ENCODE results near the gene CEP164. TPM values are rescaled to one million over a fixed set of nuclear protein-coding genes. Genes with fewer than 3 reads are reported as not detected.

CEP164 gene
- total and polyA plus RNA-seq, 9 of the 15 experiments (the other 6 are each of a cell fraction or from before 2014, with no cell fraction given): 2.1 to 16.5 (median 10.4) TPM

DNA sequence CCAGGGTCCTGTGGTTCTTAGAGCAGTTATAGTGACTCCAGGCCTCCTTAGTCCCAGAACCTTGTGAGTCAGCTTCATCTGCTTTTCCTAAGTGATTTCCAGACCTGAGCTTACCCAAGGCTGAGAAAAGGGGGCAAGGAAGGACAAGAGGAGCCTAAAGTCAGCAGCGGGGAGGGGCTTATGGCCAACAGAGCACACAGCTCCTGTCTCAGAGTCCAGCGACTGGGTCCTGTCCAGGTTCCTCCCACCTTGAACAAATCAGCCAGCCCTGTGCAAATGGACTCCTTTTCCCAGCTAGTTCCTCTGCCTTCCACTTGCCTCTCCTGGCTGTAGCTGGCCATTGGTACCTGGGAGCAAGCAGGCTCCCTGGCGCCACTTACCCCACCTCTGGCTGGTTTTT, 22.5 kb upstream of the CEP164 start (continued):
- TF ChIP-seq CREB3L1 (IDR thresholded peaks at IDR 0.05; ENCODE audit: borderline replicate concordance, low read depth) (no peak), PBX2 (CRISPR knock-in tag; IDR thresholded peaks at IDR 0.05; ENCODE audit: low read depth) (no peak), PBX2 (tag; conservative IDR thresholded peaks at IDR 0.05; ENCODE audit: low read depth) (no peak)
- TF ChIP-seq, protein P1, sequence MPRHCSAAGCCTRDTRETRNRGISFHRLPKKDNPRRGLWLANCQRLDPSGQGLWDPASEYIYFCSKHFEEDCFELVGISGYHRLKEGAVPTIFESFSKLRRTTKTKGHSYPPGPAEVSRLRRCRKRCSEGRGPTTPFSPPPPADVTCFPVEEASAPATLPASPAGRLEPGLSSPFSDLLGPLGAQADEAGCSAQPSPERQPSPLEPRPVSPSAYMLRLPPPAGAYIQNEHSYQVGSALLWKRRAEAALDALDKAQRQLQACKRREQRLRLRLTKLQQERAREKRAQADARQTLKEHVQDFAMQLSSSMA (CRISPR knock-in tag; IDR thresholded peaks at IDR 0.05): no peak

DNA sequence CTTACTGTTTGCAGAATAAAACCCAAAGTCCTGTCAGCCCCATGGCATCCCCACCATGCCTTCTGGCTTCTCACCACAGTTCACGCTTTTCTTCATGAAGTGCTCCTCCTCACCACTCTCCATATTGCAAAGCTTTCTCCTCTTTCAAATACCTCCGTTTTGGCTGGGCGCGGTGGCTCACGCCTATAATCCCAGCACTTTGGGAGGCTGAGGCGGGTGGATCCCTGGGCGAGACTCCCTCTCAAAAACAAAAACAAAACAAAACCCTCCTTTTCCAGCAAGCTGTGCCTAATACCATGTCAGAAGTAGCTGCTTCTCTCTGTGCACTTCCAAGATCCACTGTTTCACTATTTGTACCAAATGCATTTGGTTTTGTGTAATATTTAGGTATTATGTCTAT, 18.3 kb upstream of the CEP164 start:
- in situ Hi-C loops (cut with MboI) (no loop called here), intact Hi-C loops (cut with micrococcal nuclease) (no loop called here)
- 16% methylated on average over 7 of the region's 7 CpGs for WGBS (ENCODE audit: insufficient coverage, low coverage, missing lambda C conversion rate)
- Histone ChIP-seq H3K9me1 (ENCODE audit: control insufficient read depth, insufficient read depth, low read length) (no peaks in the 10 kb centered on the region), H3K4me3 (no peak overlapping the region), H3K9ac (ENCODE audit: insufficient read depth in 1 of 2, low read depth in 2 of 2, low read length in 2 of 2) (no peak overlapping the region), H3K27ac (ENCODE audit: extremely low read depth, low read depth, low read length) (no peak overlapping the region), H3K79me2 (ENCODE audit: control insufficient read depth, insufficient read depth, low read length) (no peaks in the 10 kb centered on the region), H2AFZ (ENCODE audit: low read depth, low read length) (no peak overlapping the region), H4K20me1 (replicated peaks; ENCODE audit: control insufficient read depth, insufficient read depth, low read length) (peaks cover 3% of the 10 kb centered on the region; the same call in 1 of the 2 replicates), H3K27me3 (ENCODE audit: control insufficient read depth in 2 of 2, insufficient read depth in 2 of 2, low read length in 2 of 2) (peaks cover 18 to 50% of the 10 kb centered on the region in 2 experiments), H3K4me1 (replicated peaks in 1 of 2; ENCODE audit: control insufficient read depth in 2 of 2, insufficient read depth in 2 of 2, low read length in 2 of 2) (peaks cover 0 to under 1% of the 10 kb centered on the region in 2 experiments; a peak in 2 of 5 replicates), H3K4me2 (ENCODE audit: insufficient read depth, low read length) (no peak overlapping the region), H3K36me3 (ENCODE audit: control insufficient read depth, insufficient read depth, low read length) (no peaks in the 10 kb centered on the region), H3K9me3 (replicated peaks; ENCODE audit: control insufficient read depth, insufficient read depth, low read depth, low read length) (no peaks in the 10 kb centered on the region)
- CTCF ChIA-PET (ENCODE audit: low intra/inter-chr PET ratio): no interaction called here
- POLR2A ChIA-PET: interaction anchor here (0.7 to 1.8 kb wide), 2 partner anchors 19 to 138 kb away, joined by 3 to 5 read pairs; partner anchors contain the start of gene CEP164
- BruUV-seq (replicated peaks): no TSS peak
- ATAC-seq (no peak), FAIRE-seq (no peak), DNase-seq (ENCODE audit: extremely low read depth in 1 of 4, low spot score in 3 of 4) (no peak)
- TF ChIP-seq ZNF699 (CRISPR knock-in tag; IDR thresholded peaks at IDR 0.05; ENCODE audit: insufficient replicate concordance) (no peak), PTRF (tag; IDR thresholded peaks at IDR 0.05) (no peak), ZNF217 (CRISPR knock-in tag; IDR thresholded peaks at IDR 0.05) (no peak), PPARD (CRISPR knock-in tag; IDR thresholded peaks at IDR 0.05) (no peak), FOXA3 (CRISPR knock-in tag; conservative IDR thresholded peaks at IDR 0.05 in 1 of 2, IDR thresholded peaks at IDR 0.05 in 1 of 2) (no peak)
- TF ChIP-seq, protein P2, sequence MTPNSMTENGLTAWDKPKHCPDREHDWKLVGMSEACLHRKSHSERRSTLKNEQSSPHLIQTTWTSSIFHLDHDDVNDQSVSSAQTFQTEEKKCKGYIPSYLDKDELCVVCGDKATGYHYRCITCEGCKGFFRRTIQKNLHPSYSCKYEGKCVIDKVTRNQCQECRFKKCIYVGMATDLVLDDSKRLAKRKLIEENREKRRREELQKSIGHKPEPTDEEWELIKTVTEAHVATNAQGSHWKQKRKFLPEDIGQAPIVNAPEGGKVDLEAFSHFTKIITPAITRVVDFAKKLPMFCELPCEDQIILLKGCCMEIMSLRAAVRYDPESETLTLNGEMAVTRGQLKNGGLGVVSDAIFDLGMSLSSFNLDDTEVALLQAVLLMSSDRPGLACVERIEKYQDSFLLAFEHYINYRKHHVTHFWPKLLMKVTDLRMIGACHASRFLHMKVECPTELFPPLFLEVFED (CRISPR knock-in tag; conservative IDR thresholded peaks at IDR 0.05): no peak
